ENCODE data around the gene JAG1. TPM values are rescaled to one million over a fixed set of nuclear protein-coding genes. Genes with fewer than 3 reads are reported as not detected.
"Not testable (repeated sequence)": the region's sequence is repeated elsewhere in the genome, so short reads cannot be mapped to it uniquely, and the experiment has no call there.

Gene JAG1
- total RNA-seq, 4 donors from 2014 or later, result 35.2 to 73.5 (median 65.3) TPM

GRCh38 chr20:10625641-10626040, 48.2 kb downstream of the JAG1 start:
- H3K27ac ChIP-seq, result no peak overlapping the region
- H3K4me1 ChIP-seq, result no peaks in the 10 kb centered on the region
- DNase-seq, result no peak
- TF ChIP-seq, protein P1, sequence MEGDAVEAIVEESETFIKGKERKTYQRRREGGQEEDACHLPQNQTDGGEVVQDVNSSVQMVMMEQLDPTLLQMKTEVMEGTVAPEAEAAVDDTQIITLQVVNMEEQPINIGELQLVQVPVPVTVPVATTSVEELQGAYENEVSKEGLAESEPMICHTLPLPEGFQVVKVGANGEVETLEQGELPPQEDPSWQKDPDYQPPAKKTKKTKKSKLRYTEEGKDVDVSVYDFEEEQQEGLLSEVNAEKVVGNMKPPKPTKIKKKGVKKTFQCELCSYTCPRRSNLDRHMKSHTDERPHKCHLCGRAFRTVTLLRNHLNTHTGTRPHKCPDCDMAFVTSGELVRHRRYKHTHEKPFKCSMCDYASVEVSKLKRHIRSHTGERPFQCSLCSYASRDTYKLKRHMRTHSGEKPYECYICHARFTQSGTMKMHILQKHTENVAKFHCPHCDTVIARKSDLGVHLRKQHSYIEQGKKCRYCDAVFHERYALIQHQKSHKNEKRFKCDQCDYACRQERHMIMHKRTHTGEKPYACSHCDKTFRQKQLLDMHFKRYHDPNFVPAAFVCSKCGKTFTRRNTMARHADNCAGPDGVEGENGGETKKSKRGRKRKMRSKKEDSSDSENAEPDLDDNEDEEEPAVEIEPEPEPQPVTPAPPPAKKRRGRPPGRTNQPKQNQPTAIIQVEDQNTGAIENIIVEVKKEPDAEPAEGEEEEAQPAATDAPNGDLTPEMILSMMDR (IDR thresholded peaks at IDR 0.05), result no peak
- TF ChIP-seq POLR2A (IDR thresholded peaks at IDR 0.05), result no peak
- no peaks in the 10 kb centered on the region for H3K36me3 ChIP-seq
- no peaks in the 10 kb centered on the region for H3K9me3 ChIP-seq
- H3K27me3 ChIP-seq, result no peaks in the 10 kb centered on the region
- no peak overlapping the region for H3K4me3 ChIP-seq

DNA sequence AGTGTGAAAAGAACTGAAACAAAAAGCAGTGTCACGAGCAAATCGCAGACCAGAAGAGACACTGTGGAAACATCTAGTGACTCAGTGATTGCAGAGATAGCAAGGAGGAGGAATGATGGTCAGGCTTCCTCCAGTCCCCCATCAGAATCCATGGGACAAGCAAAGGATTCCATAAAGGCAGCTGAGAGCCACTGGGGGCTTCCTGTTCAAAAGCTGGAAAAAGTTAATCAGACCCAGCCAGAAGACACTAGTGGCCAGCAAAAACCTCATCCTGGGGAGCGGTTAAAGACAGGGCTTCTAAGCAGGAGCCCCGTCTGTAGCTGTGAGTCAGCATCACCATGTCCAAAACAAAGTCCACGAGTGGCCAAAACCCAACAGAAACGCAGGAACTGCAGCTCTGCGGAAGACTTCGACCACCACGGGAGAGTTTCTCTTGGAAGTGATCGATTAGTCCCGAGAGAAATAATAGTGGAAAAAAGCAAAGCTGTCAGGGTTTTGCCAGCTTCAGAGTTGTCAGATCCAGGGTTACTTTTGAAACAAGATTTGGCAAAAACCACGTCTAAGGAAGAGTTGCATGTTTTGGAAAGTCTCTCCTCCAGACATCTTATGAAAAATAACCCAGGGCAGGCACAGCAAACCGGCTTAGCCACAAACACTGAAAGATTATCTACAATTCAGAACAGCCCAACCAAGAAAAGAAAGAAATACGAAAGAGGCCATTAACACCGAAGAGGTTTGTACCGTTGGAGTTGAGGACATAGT, 51.0 kb downstream of the JAG1 start:
- no peak for DNase-seq
- no peaks in the 10 kb centered on the region for H3K4me1 ChIP-seq

DNA sequence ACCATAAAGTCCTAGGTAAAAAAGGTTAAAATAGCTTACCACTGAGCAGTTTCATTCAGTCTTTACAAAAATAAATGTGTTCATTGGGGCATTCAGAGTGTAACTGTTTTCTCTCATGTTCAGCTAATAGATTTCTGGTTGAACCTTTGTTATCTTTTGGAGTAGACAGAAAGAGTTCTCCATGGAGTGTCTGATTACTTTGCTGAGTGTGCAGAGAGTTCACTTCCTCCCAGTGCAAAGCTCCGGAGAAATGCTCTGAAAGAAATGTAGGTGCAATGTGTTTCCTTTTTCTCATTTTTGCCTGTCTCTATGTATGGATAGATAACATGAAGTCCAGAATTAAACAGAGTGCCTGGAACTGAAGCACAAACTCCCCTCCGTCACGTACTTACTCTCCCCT, 52.6 kb downstream of the JAG1 start:
- H3K27ac ChIP-seq, result no peak overlapping the region
- DNase-seq, result no peak
- no peak overlapping the region for H3K4me3 ChIP-seq
- H3K9me3 ChIP-seq, result no peaks in the 10 kb centered on the region
- H3K4me1 ChIP-seq, result no peaks in the 10 kb centered on the region
- H3K36me3 ChIP-seq, result no peaks in the 10 kb centered on the region
- H3K27me3 ChIP-seq, result no peaks in the 10 kb centered on the region
- TF ChIP-seq POLR2A (IDR thresholded peaks at IDR 0.05), result no peak
- TF ChIP-seq, protein P1 (IDR thresholded peaks at IDR 0.05), result no peak

More for the DNA sequence above, 51.0 kb downstream of the JAG1 start:
- Histone ChIP-seq H3K27me3 (no peaks in the 10 kb centered on the region), H3K4me3 (no peak overlapping the region), H3K27ac (peak overlapping the region in 3 of 4 donors; percentile 16 to 33 (median 17)), H3K36me3 (no peaks in the 10 kb centered on the region), H3K9me3 (no peaks in the 10 kb centered on the region)
- TF ChIP-seq, protein P1 (IDR thresholded peaks at IDR 0.05), result no peak
- TF ChIP-seq POLR2A (IDR thresholded peaks at IDR 0.05), result no peak

DNA sequence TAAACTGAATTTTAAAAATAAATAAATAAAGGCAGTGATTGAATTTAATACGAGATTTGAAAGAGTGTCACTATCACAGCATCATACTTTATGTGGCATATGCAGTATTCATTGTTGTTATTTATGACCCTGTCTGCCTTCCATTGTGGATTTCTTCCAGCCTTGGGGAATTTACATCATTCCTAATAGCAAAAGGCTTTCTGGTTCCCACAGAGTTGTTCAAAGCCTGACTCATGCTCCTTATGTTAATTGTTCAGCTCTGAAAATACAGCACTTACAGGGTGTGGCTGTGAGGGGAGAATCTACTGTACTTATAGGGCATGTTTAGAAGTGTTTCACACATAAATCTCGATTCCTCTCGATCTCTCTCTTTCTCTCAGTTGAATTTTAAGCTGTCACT, 54.4 kb downstream of the JAG1 start:
- Histone ChIP-seq H3K4me3 (no peak overlapping the region), H3K27me3 (no peaks in the 10 kb centered on the region), H3K9me3 (no peaks in the 10 kb centered on the region), H3K4me1 (no peaks in the 10 kb centered on the region), H3K27ac (no peak overlapping the region), H3K36me3 (no peaks in the 10 kb centered on the region)
- DNase-seq, result no peak
- TF ChIP-seq, protein P1 (IDR thresholded peaks at IDR 0.05), result no peak
- no peak for TF ChIP-seq POLR2A (IDR thresholded peaks at IDR 0.05)

GRCh38 chr20:10618611-10619245, 55.1 kb downstream of the JAG1 start:
- no peak overlapping the region for H3K27ac ChIP-seq
- H3K9me3 ChIP-seq, result no peaks in the 10 kb centered on the region
- TF ChIP-seq POLR2A (IDR thresholded peaks at IDR 0.05), result no peak
- TF ChIP-seq, protein P1 (IDR thresholded peaks at IDR 0.05), result no peak
- H3K27me3 ChIP-seq, result no peaks in the 10 kb centered on the region
- no peak overlapping the region for H3K4me3 ChIP-seq
- DNase-seq, result no peak
- no peaks in the 10 kb centered on the region for H3K36me3 ChIP-seq
- H3K4me1 ChIP-seq, result no peaks in the 10 kb centered on the region

DNA sequence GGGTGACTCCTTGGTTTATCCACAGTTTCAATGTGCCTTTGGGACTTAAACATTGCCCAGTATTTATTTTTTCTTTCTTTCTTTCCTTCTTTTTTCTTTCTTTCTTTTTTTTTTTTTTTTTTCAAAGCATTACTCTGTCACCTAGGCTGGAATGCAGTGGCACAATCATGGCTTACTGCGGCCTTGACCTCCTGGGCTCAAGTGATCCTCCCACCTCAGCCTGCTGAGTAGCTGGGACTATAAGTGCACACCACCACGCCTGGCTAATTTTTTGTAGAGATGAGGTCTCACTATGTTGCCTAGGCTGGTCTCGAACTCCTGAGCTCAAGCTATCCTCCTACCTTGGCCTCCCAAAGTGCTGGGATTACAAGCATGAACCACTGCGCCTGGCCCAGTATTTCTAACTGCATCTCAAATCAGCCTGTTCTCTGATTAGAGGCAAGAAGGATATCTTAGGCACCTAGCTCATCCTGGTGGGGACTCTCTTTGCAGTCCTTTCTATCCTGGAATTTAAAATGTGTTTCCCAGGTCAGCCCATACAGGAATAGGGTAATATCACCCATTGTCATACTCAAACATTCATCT, 56.2 kb downstream of the JAG1 start:
- DNase-seq, result not testable (repeated sequence)

More for the DNA sequence above, 56.2 kb downstream of the JAG1 start:
- not testable (repeated sequence) for H3K9me3 ChIP-seq, H3K36me3 ChIP-seq, H3K27ac ChIP-seq, H3K27me3 ChIP-seq, H3K4me1 ChIP-seq, H3K4me3 ChIP-seq
